ENCODE measurements around the gene CLN6. TPM values are rescaled to one million over a fixed set of nuclear protein-coding genes. Genes with fewer than 3 reads are reported as not detected.

CLN6 gene
- total RNA-seq, 1 donor from 2014 or later, result 19.0 TPM

- no peak overlapping the region for H3K27ac Mint-ChIP-seq (ENCODE audit: unreplicated experiment)
- no peak overlapping the region for H3K4me2 ChIP-seq (ENCODE audit: low read length)
- FAIRE-seq, result no peak
Observed at GRCh38 chr15:68262514-68263356, 33.2 kb upstream of the CLN6 start.

GRCh38 chr15:68261980-68262379 is 32.5 kb upstream of the CLN6 start:
- FAIRE-seq, result no peak
- H3K36me3 Mint-ChIP-seq (ENCODE audit: low read depth, unreplicated experiment), result no peaks in the 10 kb centered on the region
- no peak overlapping the region for H3K27ac Mint-ChIP-seq (ENCODE audit: unreplicated experiment)
- H2AFZ ChIP-seq (ENCODE audit: low read depth, low read length), result no peak overlapping the region
- H3K27me3 Mint-ChIP-seq (ENCODE audit: low read depth, unreplicated experiment), result no peaks in the 10 kb centered on the region
- H3K9me3 ChIP-seq (ENCODE audit: insufficient read depth, low read depth, low read length), result no peaks in the 10 kb centered on the region
- no peaks in the 10 kb centered on the region for H3K9me3 Mint-ChIP-seq (ENCODE audit: unreplicated experiment)
- TF ChIP-seq CTCF (IDR thresholded peaks at IDR 0.05; ENCODE audit: insufficient read depth, low read depth, low read length) (no peak), EZH2 (IDR thresholded peaks at IDR 0.05; ENCODE audit: insufficient read depth, low read length) (no peak)
- peaks cover 10% of the 10 kb centered on the region for H3K27me3 ChIP-seq (ENCODE audit: insufficient read depth, low read length)
- H3K36me3 ChIP-seq (ENCODE audit: insufficient read depth, low read length), result no peaks in the 10 kb centered on the region
- H4K20me1 ChIP-seq (ENCODE audit: insufficient read depth, low read length), result no peaks in the 10 kb centered on the region
- peaks cover 5% of the 10 kb centered on the region for H3K4me1 ChIP-seq (ENCODE audit: insufficient read depth, low read length)
- H3K4me1 Mint-ChIP-seq (ENCODE audit: low read depth, unreplicated experiment), result peaks cover 5% of the 10 kb centered on the region
- H3K4me3 Mint-ChIP-seq (ENCODE audit: unreplicated experiment), result no peak overlapping the region
- H3K79me2 ChIP-seq (ENCODE audit: insufficient read depth, low read length), result no peaks in the 10 kb centered on the region
- no peak for DNase-seq (ENCODE audit: low read depth)
- no peak overlapping the region for H3K9ac ChIP-seq (ENCODE audit: low read length)
- no peak overlapping the region for H3K4me2 ChIP-seq (ENCODE audit: low read length)
- H3K4me3 ChIP-seq (ENCODE audit: insufficient read depth, low read depth, low read length), result no peak overlapping the region
- H3K27ac ChIP-seq (ENCODE audit: low read depth, low read length), result no peak overlapping the region

More at GRCh38 chr15:68262514-68263356, 33.2 kb upstream of the CLN6 start:
- Mint-ChIP-seq H3K4me1 (ENCODE audit: low read depth, unreplicated experiment) (peaks cover 5% of the 10 kb centered on the region), H3K4me3 (ENCODE audit: unreplicated experiment) (no peak overlapping the region), H3K27me3 (ENCODE audit: low read depth, unreplicated experiment) (no peaks in the 10 kb centered on the region), H3K36me3 (ENCODE audit: low read depth, unreplicated experiment) (no peaks in the 10 kb centered on the region), H3K9me3 (ENCODE audit: unreplicated experiment) (no peaks in the 10 kb centered on the region)
- H3K4me3 ChIP-seq (ENCODE audit: insufficient read depth, low read depth, low read length), result no peak overlapping the region
- no peak overlapping the region for H3K27ac ChIP-seq (ENCODE audit: low read depth, low read length)
- H4K20me1 ChIP-seq (ENCODE audit: insufficient read depth, low read length), result no peaks in the 10 kb centered on the region
- DNase-seq (ENCODE audit: low read depth), result no peak
- H2AFZ ChIP-seq (ENCODE audit: low read depth, low read length), result no peak overlapping the region
- H3K9me3 ChIP-seq (ENCODE audit: insufficient read depth, low read depth, low read length), result no peaks in the 10 kb centered on the region
- no peak overlapping the region for H3K9ac ChIP-seq (ENCODE audit: low read length)
- H3K27me3 ChIP-seq (ENCODE audit: insufficient read depth, low read length), result peaks cover 10% of the 10 kb centered on the region
- H3K36me3 ChIP-seq (ENCODE audit: insufficient read depth, low read length), result no peaks in the 10 kb centered on the region
- TF ChIP-seq EZH2 (IDR thresholded peaks at IDR 0.05; ENCODE audit: insufficient read depth, low read length) (no peak), CTCF (IDR thresholded peaks at IDR 0.05; ENCODE audit: insufficient read depth, low read depth, low read length) (no peak)
- no peaks in the 10 kb centered on the region for H3K79me2 ChIP-seq (ENCODE audit: insufficient read depth, low read length)
- H3K4me1 ChIP-seq (ENCODE audit: insufficient read depth, low read length), result no peaks in the 10 kb centered on the region

GRCh38 chr15:68261241-68261640 is 31.7 kb upstream of the CLN6 start:
- Histone ChIP-seq H3K36me3 (ENCODE audit: insufficient read depth, low read length) (no peaks in the 10 kb centered on the region), H2AFZ (ENCODE audit: low read depth, low read length) (no peak overlapping the region), H4K20me1 (ENCODE audit: insufficient read depth, low read length) (no peaks in the 10 kb centered on the region), H3K4me2 (ENCODE audit: low read length) (no peak overlapping the region), H3K4me1 (ENCODE audit: insufficient read depth, low read length) (peaks cover 9% of the 10 kb centered on the region), H3K79me2 (ENCODE audit: insufficient read depth, low read length) (no peaks in the 10 kb centered on the region), H3K27ac (ENCODE audit: low read depth, low read length) (no peak overlapping the region), H3K9me3 (ENCODE audit: insufficient read depth, low read depth, low read length) (no peaks in the 10 kb centered on the region), H3K4me3 (ENCODE audit: insufficient read depth, low read depth, low read length) (no peak overlapping the region), H3K27me3 (ENCODE audit: insufficient read depth, low read length) (peaks cover 10% of the 10 kb centered on the region), H3K9ac (ENCODE audit: low read length) (no peak overlapping the region)
- TF ChIP-seq EZH2 (IDR thresholded peaks at IDR 0.05; ENCODE audit: insufficient read depth, low read length) (no peak), CTCF (IDR thresholded peaks at IDR 0.05; ENCODE audit: insufficient read depth, low read depth, low read length) (no peak)
- Mint-ChIP-seq H3K9me3 (ENCODE audit: unreplicated experiment) (no peaks in the 10 kb centered on the region), H3K27ac (ENCODE audit: unreplicated experiment) (no peak overlapping the region), H3K27me3 (ENCODE audit: low read depth, unreplicated experiment) (no peaks in the 10 kb centered on the region), H3K4me1 (ENCODE audit: low read depth, unreplicated experiment) (peaks cover 5% of the 10 kb centered on the region), H3K36me3 (ENCODE audit: low read depth, unreplicated experiment) (no peaks in the 10 kb centered on the region), H3K4me3 (ENCODE audit: unreplicated experiment) (no peak overlapping the region)
- no peak for FAIRE-seq
- no peak for DNase-seq (ENCODE audit: low read depth)
